IMR-90 (cell line): ENCODE results near the gene ABT1. TPM values are rescaled to one million over a fixed set of nuclear protein-coding genes. Genes with fewer than 3 reads are reported as not detected.

Experiments
- ATAC-seq: fragments of 200-7000 bp; cut with Tn5 transposase; 2 replicates; pipeline ENCODE4 v1.9.1; 2020; ENCODE audit warnings: low read depth, mild to moderate bottlenecking, moderate library complexity
- BruUV-seq: library from RNA; stranded (reverse); fragments of 400-500 nt; replicated peaks from 2 replicates; lab custom pipeline; 2021; lab: Mats Ljungman, UMichigan
- CTCF ChIA-PET: fragments of 300-600 bp; formaldehyde crosslinking; extraction: SDS; loops from one replicate; lab custom pipeline; 2021; ENCODE audit warnings: antibody characterized with exemption; lab: Yijun Ruan, JAX
- POLR2A ChIA-PET: fragments of 300-600 bp; sonication (Branson Sonifier 250); formaldehyde crosslinking; loops from one replicate; lab custom pipeline; 2022; ENCODE audit warnings: antibody characterized with exemption; ENCODE audit not compliant: unreplicated experiment; lab: Charles Lee
- DNase-seq: peaks from one replicate; pipeline ENCODE4 v3.0.0; 2013
- H2AFZ ChIP-seq: replicated peaks from 2 replicates; pipeline ENCODE3; 2013; ENCODE audit warnings: low read length, mild to moderate bottlenecking; ENCODE audit not compliant: poor library complexity
- H2AK5ac ChIP-seq: 2 replicates; pipeline ENCODE4 v1.6.1; 2013; ENCODE audit warnings: low read depth, low read length, inconsistent platforms
- H2AK9ac ChIP-seq: replicated peaks from 2 replicates; pipeline ENCODE3; 2013; ENCODE audit warnings: mild to moderate bottlenecking, low read depth, low read length, moderate library complexity; ENCODE audit not compliant: poor library complexity
- H2BK120ac ChIP-seq: 2 replicates; pipeline ENCODE4 v1.6.1; 2013; ENCODE audit warnings: low read depth, low read length, inconsistent platforms
- H2BK15ac ChIP-seq: 3 replicates; pipeline ENCODE4 v1.6.1; 2013; ENCODE audit warnings: low read depth, low read length, inconsistent platforms
- H2BK20ac ChIP-seq: 2 replicates; pipeline ENCODE4 v1.6.1; 2013; ENCODE audit warnings: low read depth, mild to moderate bottlenecking, inconsistent platforms, low read length, moderate library complexity
- H2BK5ac ChIP-seq: 2 replicates; pipeline ENCODE4 v1.6.1; 2013; ENCODE audit warnings: mild to moderate bottlenecking, low read depth, low read length, inconsistent platforms; ENCODE audit not compliant: poor library complexity, severe bottlenecking
- H3K14ac ChIP-seq: replicated peaks from 2 replicates; pipeline ENCODE4 v1.6.1; 2013; ENCODE audit warnings: low read depth, low read length, inconsistent platforms
- H3K18ac ChIP-seq: 2 replicates; pipeline ENCODE4 v1.6.1; 2013; ENCODE audit warnings: low read depth, low read length, control low read depth
- H3K23ac ChIP-seq: 2 replicates; pipeline ENCODE4 v1.6.1; 2013; ENCODE audit warnings: low read depth, low read length, inconsistent platforms
- H3K27ac ChIP-seq: 2 replicates; pipeline ENCODE4 v1.5.1; 2013; ENCODE audit warnings: mild to moderate bottlenecking, control low read depth, low read length; ENCODE audit not compliant: insufficient read depth
- H3K27me3 ChIP-seq: 2 replicates; pipeline ENCODE4 v1.6.1; 2013; ENCODE audit warnings: low read length; ENCODE audit not compliant: control insufficient read depth, insufficient read depth
- H3K36me3 ChIP-seq: 2 replicates; pipeline ENCODE4 v1.6.1; 2013; ENCODE audit warnings: low read length, mixed read lengths; ENCODE audit not compliant: control insufficient read depth, insufficient read depth
- H3K4ac ChIP-seq: 2 replicates; pipeline ENCODE4 v1.6.1; 2013; ENCODE audit warnings: low read depth, low read length, inconsistent platforms
- H3K4me1 ChIP-seq: 2 replicates; pipeline ENCODE4 v1.6.1; 2013; ENCODE audit warnings: low read length, mixed read lengths; ENCODE audit not compliant: control insufficient read depth, insufficient read depth
- H3K4me2 ChIP-seq: 2 replicates; pipeline ENCODE4 v1.6.1; 2013; ENCODE audit warnings: low read depth, mild to moderate bottlenecking, control low read depth, low read length, moderate library complexity
- H3K4me3 ChIP-seq: 2 replicates; pipeline ENCODE4 v1.5.1; 2013; ENCODE audit warnings: low read depth, mild to moderate bottlenecking, control low read depth, low read length, moderate library complexity; ENCODE audit not compliant: insufficient read depth
- H3K56ac ChIP-seq: 2 replicates; pipeline ENCODE4 v1.6.1; 2013; ENCODE audit warnings: low read length, inconsistent platforms; ENCODE audit not compliant: insufficient read depth; ENCODE audit errors: extremely low read depth
- H3K79me1 ChIP-seq, 2 experiments: 2 replicates each; pipeline ENCODE4 v1.6.1; 2013; ENCODE audit warnings: low read length in 2 of 2, inconsistent platforms in 1 of 2, low read depth in 1 of 2
- H3K9ac ChIP-seq: 2 replicates; pipeline ENCODE4 v1.6.1; 2013; ENCODE audit warnings: low read depth, low read length, control low read depth
- H3K9me1 ChIP-seq: 2 replicates; pipeline ENCODE4 v1.6.1; 2013; ENCODE audit warnings: low read length, inconsistent platforms; ENCODE audit not compliant: insufficient read depth
- H3K9me3 ChIP-seq: 2 replicates; pipeline ENCODE4 v1.6.1; 2013; ENCODE audit warnings: low read length; ENCODE audit not compliant: control insufficient read depth, insufficient read depth
- H4K20me1 ChIP-seq: 2 replicates; pipeline ENCODE4 v1.6.1; 2013; ENCODE audit warnings: low read length, inconsistent platforms; ENCODE audit not compliant: insufficient read depth
- H4K5ac ChIP-seq: 2 replicates; pipeline ENCODE4 v1.6.1; 2013; ENCODE audit warnings: mild to moderate bottlenecking, low read depth, low read length, control low read depth
- H4K8ac ChIP-seq, 2 experiments: 2 replicates each; pipeline ENCODE4 v1.6.1; 2013; ENCODE audit warnings: low read depth in 2 of 2, low read length in 2 of 2, control low read depth in 1 of 2, inconsistent platforms in 1 of 2
- H4K91ac ChIP-seq: 2 replicates; pipeline ENCODE4 v1.6.1; 2013; ENCODE audit warnings: low read depth, low read length, inconsistent platforms; ENCODE audit not compliant: insufficient read depth
- BHLHE40 ChIP-seq: fragments of 150-350 bp; IDR thresholded peaks from 2 replicates; pipeline ENCODE4 v1.6.1; 2016; ENCODE audit warnings: mild to moderate bottlenecking, low read depth, low read length
- CEBPB ChIP-seq: IDR thresholded peaks from 2 replicates; pipeline ENCODE4 v1.6.1; 2012; ENCODE audit warnings: low read depth, low read length, improper control_type of control experiment
- CHD1 ChIP-seq: IDR thresholded peaks from 2 replicates; pipeline ENCODE4 v1.6.1; 2012; ENCODE audit warnings: low read depth, low read length, improper control_type of control experiment
- FOS ChIP-seq: fragments of 150-350 bp; IDR thresholded peaks from 2 replicates; pipeline ENCODE4 v1.6.1; 2016; ENCODE audit warnings: low read depth, low read length
- MAFK ChIP-seq: IDR thresholded peaks from 2 replicates; pipeline ENCODE4 v1.6.1; 2012; ENCODE audit warnings: low read depth, low read length, improper control_type of control experiment
- MAZ ChIP-seq: IDR thresholded peaks from 2 replicates; pipeline ENCODE4 v1.6.1; 2012; ENCODE audit warnings: low read depth, mild to moderate bottlenecking, low read length, improper control_type of control experiment, moderate library complexity, borderline replicate concordance
- NFE2L2 ChIP-seq: fragments of 150-350 bp; IDR thresholded peaks from 2 replicates; pipeline ENCODE4 v1.6.1; 2016; ENCODE audit warnings: low read depth, mild to moderate bottlenecking, low read length
- POLR2A ChIP-seq: IDR thresholded peaks from 2 replicates; pipeline ENCODE4 v1.6.1; 2012; ENCODE audit warnings: mild to moderate bottlenecking, low read depth, low read length
- RAD21 ChIP-seq: IDR thresholded peaks from 2 replicates; pipeline ENCODE4 v1.6.1; 2012; ENCODE audit warnings: low read length, improper control_type of control experiment
- RCOR1 ChIP-seq: IDR thresholded peaks from 2 replicates; pipeline ENCODE4 v1.6.1; 2012; ENCODE audit warnings: mild to moderate bottlenecking, low read length, improper control_type of control experiment; ENCODE audit not compliant: insufficient replicate concordance
- RFX5 ChIP-seq: IDR thresholded peaks from 2 replicates; pipeline ENCODE4 v1.8.0; 2012; ENCODE audit warnings: low read depth, mild to moderate bottlenecking, low read length, moderate library complexity
- SMC3 ChIP-seq: fragments of 150-350 bp; IDR thresholded peaks from 2 replicates; pipeline ENCODE4 v1.6.1; 2016; ENCODE audit warnings: low read depth, mild to moderate bottlenecking, antibody characterized with exemption, low read length, moderate library complexity
- WGBS, 2 experiments: methylation state at CpG; one replicate each; pipeline versions ENCODE4 v1.1.5 to v1.1.7; 2013; ENCODE audit warnings: missing lambda C conversion rate in 2 of 2; ENCODE audit not compliant: insufficient read length in 1 of 2; ENCODE audit errors: extremely low coverage in 2 of 2; 5-methylcytosine and 5-hydroxymethylcytosine counted together
- dilution Hi-C: fragments of 300-500 bp; cut with HindIII; formaldehyde crosslinking; loops from one replicate; pipeline ENCODE4 v1.14.3; 2018; ENCODE audit warnings: low sequenced_read_pairs; ENCODE audit not compliant: unreplicated experiment
- in situ Hi-C: fragments of 300-500 bp; cut with MboI; formaldehyde crosslinking; loops from 3 replicates; pipeline ENCODE4 v1.14.3; 2019; ENCODE audit warnings: low sequenced_read_pairs, inconsistent platforms, mixed read lengths
- intact Hi-C: fragments of 100-400 bp; cut with micrococcal nuclease; formaldehyde crosslinking; loops from 2 replicates; pipeline ENCODE4 v1.10.0; 2022
- polyA plus RNA-seq, 3 experiments: library from polyadenylated mRNA; depleted of rRNA; stranded (reverse); fragments of >200 nt; gene quantifications; 2 replicates each; pipeline ENCODE4 v1.2.3, GENCODE V29; 2012; ENCODE audit warnings: low replicate concordance in 1 of 3
- total RNA-seq: library from RNA; depleted of rRNA; stranded (reverse); fragments of >200 nt; gene quantifications from 2 replicates; pipeline ENCODE4 v1.2.3, GENCODE V29; 2012
- TF ChIP-seq, protein P1 (sequence below): fragments of 150-350 bp; IDR thresholded peaks from 2 replicates; pipeline ENCODE4 v1.6.1; 2017; ENCODE audit warnings: mild to moderate bottlenecking, antibody characterized with exemption, low read length, low read depth
- TF ChIP-seq, protein P2 (sequence below): conservative IDR thresholded peaks from 2 replicates; pipeline ENCODE4 v1.5.1; 2012; ENCODE audit warnings: mild to moderate bottlenecking, low read depth, low read length, improper control_type of control experiment
- TF ChIP-seq, protein P3 (sequence below): fragments of 150-350 bp; IDR thresholded peaks from 2 replicates; pipeline ENCODE4 v1.6.1; 2016; ENCODE audit warnings: low read depth, mild to moderate bottlenecking, low read length, moderate library complexity, borderline replicate concordance

The ABT1 gene
- total and polyA plus RNA-seq, 2 of the 4 experiments (the other 2 are of a cell fraction), result 15.2 to 15.4 TPM

DNA sequence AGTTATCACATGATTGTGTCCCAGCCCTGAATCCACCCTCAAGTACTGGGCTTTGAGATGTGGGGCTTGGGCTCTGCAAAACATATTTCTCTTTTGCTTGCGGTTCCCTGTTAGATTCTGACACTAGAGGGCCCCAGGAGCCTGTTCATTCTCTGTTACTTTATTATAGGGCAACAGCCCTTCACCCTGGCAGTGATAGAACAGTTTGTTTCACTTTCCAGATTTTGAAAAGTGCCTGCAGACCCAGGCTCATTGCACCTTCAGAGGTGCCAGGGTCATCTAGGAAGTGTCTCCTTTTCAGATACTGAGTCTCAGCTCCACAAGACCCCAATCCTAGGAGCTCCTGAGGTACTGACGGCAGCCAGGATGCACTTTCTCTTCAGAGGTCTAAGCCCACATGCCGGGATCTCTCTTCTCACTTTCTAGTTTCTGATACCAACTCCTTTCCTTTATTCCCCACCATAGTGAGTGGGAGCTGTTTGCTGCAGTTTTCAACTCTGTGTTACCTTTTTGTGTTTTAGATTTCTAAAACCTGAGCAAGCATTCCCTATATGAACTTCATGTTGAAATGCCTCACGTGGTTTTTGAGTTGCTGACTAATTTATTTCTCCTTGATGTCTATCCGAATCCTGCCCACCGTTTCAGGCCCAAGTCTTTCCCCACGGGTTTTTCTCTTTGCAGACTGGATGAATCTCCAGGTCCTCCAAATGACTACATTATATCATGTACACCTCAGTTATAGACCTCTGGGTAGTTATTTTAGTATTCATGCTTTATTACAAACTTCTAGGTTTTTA lies 10.9 kb downstream of the ABT1 start:
- no TSS peak for BruUV-seq
- no peaks in the 10 kb centered on the region for H3K4me1 ChIP-seq
- peaks cover 17% of the 10 kb centered on the region for H3K27me3 ChIP-seq
- H4K91ac ChIP-seq, result no peak overlapping the region
- no peaks in the 10 kb centered on the region for H3K79me1 ChIP-seq
- H3K36me3 ChIP-seq, result no peaks in the 10 kb centered on the region
- no peak overlapping the region for H2AK9ac ChIP-seq
- no peak overlapping the region for H2BK120ac ChIP-seq
- no peak overlapping the region for H4K5ac ChIP-seq
- peak overlapping the region; percentile 44 for H3K4me3 ChIP-seq
- no peak overlapping the region for H2BK20ac ChIP-seq
- in situ Hi-C loops (loop anchor here (5.0 kb wide), 1 partner anchor 475 kb away; no protein-coding TSS in a partner anchor), intact Hi-C loops (loop anchor here (1.0 to 2.0 kb wide), 2 partner anchors 472 to 551 kb away; no protein-coding TSS in a partner anchor), dilution Hi-C loops (no loop called here)
- no peak overlapping the region for H3K23ac ChIP-seq
- no peak overlapping the region for H3K18ac ChIP-seq
- no peak overlapping the region for H3K27ac ChIP-seq
- ChIA-PET CTCF (interaction anchor here (1.0 kb wide), 1 partner anchor 463 kb away, joined by 3 read pairs; no protein-coding TSS in a partner anchor), POLR2A (no interaction called here)
- DNase-seq (peak; percentile 58), ATAC-seq (peak; percentile 99)
- H3K4me2 ChIP-seq, result peak overlapping the region; percentile 97
- H3K4ac ChIP-seq, result no peak overlapping the region
- no peak overlapping the region for H2BK5ac ChIP-seq
- no peak overlapping the region for H4K8ac ChIP-seq
- no peaks in the 10 kb centered on the region for H3K9me3 ChIP-seq
- no peak overlapping the region for H3K14ac ChIP-seq
- 33% methylated on average over 1 of the region's 7 CpGs; no CpG with 5 or more reads in 1 of the 2 experiments for WGBS, 2 experiments
- H2AFZ ChIP-seq, result peak overlapping the region; percentile 82
- no peak overlapping the region for H3K56ac ChIP-seq
- no peak overlapping the region for H2AK5ac ChIP-seq
- H3K9me1 ChIP-seq, result no peaks in the 10 kb centered on the region
- no peak overlapping the region for H2BK15ac ChIP-seq
- H4K20me1 ChIP-seq, result no peaks in the 10 kb centered on the region
- peak overlapping the region; percentile 81 for H3K9ac ChIP-seq
- TF ChIP-seq, protein P1, sequence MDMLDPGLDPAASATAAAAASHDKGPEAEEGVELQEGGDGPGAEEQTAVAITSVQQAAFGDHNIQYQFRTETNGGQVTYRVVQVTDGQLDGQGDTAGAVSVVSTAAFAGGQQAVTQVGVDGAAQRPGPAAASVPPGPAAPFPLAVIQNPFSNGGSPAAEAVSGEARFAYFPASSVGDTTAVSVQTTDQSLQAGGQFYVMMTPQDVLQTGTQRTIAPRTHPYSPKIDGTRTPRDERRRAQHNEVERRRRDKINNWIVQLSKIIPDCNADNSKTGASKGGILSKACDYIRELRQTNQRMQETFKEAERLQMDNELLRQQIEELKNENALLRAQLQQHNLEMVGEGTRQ, result no peak
- TF ChIP-seq, protein P2, sequence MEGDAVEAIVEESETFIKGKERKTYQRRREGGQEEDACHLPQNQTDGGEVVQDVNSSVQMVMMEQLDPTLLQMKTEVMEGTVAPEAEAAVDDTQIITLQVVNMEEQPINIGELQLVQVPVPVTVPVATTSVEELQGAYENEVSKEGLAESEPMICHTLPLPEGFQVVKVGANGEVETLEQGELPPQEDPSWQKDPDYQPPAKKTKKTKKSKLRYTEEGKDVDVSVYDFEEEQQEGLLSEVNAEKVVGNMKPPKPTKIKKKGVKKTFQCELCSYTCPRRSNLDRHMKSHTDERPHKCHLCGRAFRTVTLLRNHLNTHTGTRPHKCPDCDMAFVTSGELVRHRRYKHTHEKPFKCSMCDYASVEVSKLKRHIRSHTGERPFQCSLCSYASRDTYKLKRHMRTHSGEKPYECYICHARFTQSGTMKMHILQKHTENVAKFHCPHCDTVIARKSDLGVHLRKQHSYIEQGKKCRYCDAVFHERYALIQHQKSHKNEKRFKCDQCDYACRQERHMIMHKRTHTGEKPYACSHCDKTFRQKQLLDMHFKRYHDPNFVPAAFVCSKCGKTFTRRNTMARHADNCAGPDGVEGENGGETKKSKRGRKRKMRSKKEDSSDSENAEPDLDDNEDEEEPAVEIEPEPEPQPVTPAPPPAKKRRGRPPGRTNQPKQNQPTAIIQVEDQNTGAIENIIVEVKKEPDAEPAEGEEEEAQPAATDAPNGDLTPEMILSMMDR, result peak; percentile 85
- TF ChIP-seq RAD21, result peak; percentile 83
- TF ChIP-seq CEBPB, result no peak
- TF ChIP-seq, protein P3, sequence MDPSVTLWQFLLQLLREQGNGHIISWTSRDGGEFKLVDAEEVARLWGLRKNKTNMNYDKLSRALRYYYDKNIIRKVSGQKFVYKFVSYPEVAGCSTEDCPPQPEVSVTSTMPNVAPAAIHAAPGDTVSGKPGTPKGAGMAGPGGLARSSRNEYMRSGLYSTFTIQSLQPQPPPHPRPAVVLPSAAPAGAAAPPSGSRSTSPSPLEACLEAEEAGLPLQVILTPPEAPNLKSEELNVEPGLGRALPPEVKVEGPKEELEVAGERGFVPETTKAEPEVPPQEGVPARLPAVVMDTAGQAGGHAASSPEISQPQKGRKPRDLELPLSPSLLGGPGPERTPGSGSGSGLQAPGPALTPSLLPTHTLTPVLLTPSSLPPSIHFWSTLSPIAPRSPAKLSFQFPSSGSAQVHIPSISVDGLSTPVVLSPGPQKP, result no peak
- TF ChIP-seq RCOR1, result no peak
- TF ChIP-seq FOS, result no peak
- TF ChIP-seq MAZ, result no peak
- no peak for TF ChIP-seq CHD1
- peak; percentile 70 for TF ChIP-seq SMC3
- TF ChIP-seq MAFK, result no peak
- TF ChIP-seq BHLHE40, result no peak
- TF ChIP-seq NFE2L2, result no peak
- TF ChIP-seq POLR2A, result no peak
- TF ChIP-seq RFX5, result no peak
